Parathyroid adenoma (tissue), 2 donors: ENCODE data around the gene FAM53B.

Source experiments
- H2AFZ ChIP-seq: fragments of 300-600 bp; sonication (generic); one replicate; pipeline ENCODE4 v1.7.0; 2017; ENCODE audit warnings: antibody characterized with exemption, mild to moderate bottlenecking
- H3K27ac ChIP-seq: fragments of 300-600 bp; sonication (generic); one replicate; pipeline ENCODE4 v1.7.0; 2017
- H3K27me3 ChIP-seq: fragments of 300-600 bp; sonication (generic); one replicate; pipeline ENCODE4 v1.7.0; 2017; ENCODE audit warnings: low read length; ENCODE audit not compliant: control insufficient read depth, insufficient read depth
- H3K36me3 ChIP-seq: fragments of 300-600 bp; sonication (generic); one replicate; pipeline ENCODE4 v1.7.0; 2017; ENCODE audit warnings: low read length; ENCODE audit not compliant: control insufficient read depth, insufficient read depth
- H3K4me1 ChIP-seq: fragments of 300-600 bp; sonication (generic); one replicate; pipeline ENCODE4 v1.7.0; 2017; ENCODE audit warnings: control low read depth
- H3K4me2 ChIP-seq: fragments of 300-600 bp; sonication (generic); one replicate; pipeline ENCODE4 v1.7.0; 2017; ENCODE audit warnings: low read length
- H3K4me3 ChIP-seq: fragments of 300-600 bp; sonication (generic); one replicate; pipeline ENCODE4 v1.7.0; 2017; ENCODE audit warnings: low read depth, low read length
- H3K79me2 ChIP-seq: fragments of 300-600 bp; sonication (generic); one replicate; pipeline ENCODE4 v1.7.0; 2017; ENCODE audit warnings: control low read depth
- H3K9ac ChIP-seq: fragments of 300-600 bp; sonication (generic); one replicate; pipeline ENCODE4 v1.7.0; 2017; ENCODE audit warnings: mild to moderate bottlenecking
- H3K9me3 ChIP-seq: fragments of 300-600 bp; sonication (generic); one replicate; pipeline ENCODE4 v1.7.0; 2017; ENCODE audit warnings: low read length; ENCODE audit not compliant: control insufficient read depth
- CTCF ChIP-seq: fragments of 300-600 bp; sonication (generic); IDR thresholded peaks from one replicate; pipeline ENCODE4 v1.7.0; 2017; ENCODE audit warnings: antibody characterized with exemption, mild to moderate bottlenecking
- donor health status: primary hyperparathyroidism.

FAM53B gene

GRCh38 chr10:124701435-124701834 is 42.7 kb downstream of the FAM53B start:
- peak overlapping the region; percentile 31 for H2AFZ ChIP-seq
- H3K79me2 ChIP-seq: peaks cover 39% of the 10 kb centered on the region
- H3K27ac ChIP-seq: peak overlapping the region; percentile 100
- no peaks in the 10 kb centered on the region for H3K36me3 ChIP-seq
- H3K9ac ChIP-seq: peak overlapping the region; percentile 69
- H3K4me3 ChIP-seq: peak overlapping the region; percentile 0
- H3K9me3 ChIP-seq: no peaks in the 10 kb centered on the region
- H3K27me3 ChIP-seq: no peaks in the 10 kb centered on the region
- H3K4me2 ChIP-seq: peak overlapping the region; percentile 23
- H3K4me1 ChIP-seq: peaks cover 95% of the 10 kb centered on the region
- no peak for TF ChIP-seq CTCF

- Histone ChIP-seq H3K79me2 (peaks cover 39% of the 10 kb centered on the region), H3K4me1 (peaks cover 90% of the 10 kb centered on the region), H3K9ac (peak overlapping the region; percentile 69), H2AFZ (peak overlapping the region; percentile 31), H3K4me3 (peak overlapping the region; percentile 0), H3K36me3 (no peaks in the 10 kb centered on the region), H3K27ac (peak overlapping the region; percentile 100), H3K4me2 (no peak overlapping the region), H3K9me3 (no peaks in the 10 kb centered on the region), H3K27me3 (no peaks in the 10 kb centered on the region)
- TF ChIP-seq CTCF: no peak
These were observed 43.2 kb downstream of the FAM53B start for GRCh38 chr10:124701038-124701365.

GRCh38 chr10:124700293-124701037 is 43.7 kb downstream of the FAM53B start:
- Histone ChIP-seq H2AFZ (peak overlapping the region; percentile 31), H3K36me3 (no peaks in the 10 kb centered on the region), H3K4me3 (no peak overlapping the region), H3K27ac (peak overlapping the region; percentile 100), H3K4me2 (no peak overlapping the region), H3K4me1 (peaks cover 87% of the 10 kb centered on the region), H3K9ac (peak overlapping the region; percentile 69), H3K27me3 (no peaks in the 10 kb centered on the region), H3K9me3 (no peaks in the 10 kb centered on the region), H3K79me2 (peaks cover 41% of the 10 kb centered on the region)
- TF ChIP-seq CTCF: no peak

GRCh38 chr10:124699471-124700292 is 44.5 kb downstream of the FAM53B start:
- no peak for TF ChIP-seq CTCF
- Histone ChIP-seq H3K4me3 (no peak overlapping the region), H3K4me1 (peaks cover 87% of the 10 kb centered on the region), H3K27me3 (no peaks in the 10 kb centered on the region), H3K79me2 (peaks cover 41% of the 10 kb centered on the region), H3K9ac (peak overlapping the region; percentile 9), H3K27ac (peak overlapping the region; percentile 100), H3K36me3 (no peaks in the 10 kb centered on the region), H3K9me3 (no peaks in the 10 kb centered on the region), H3K4me2 (no peak overlapping the region), H2AFZ (no peak overlapping the region)
